ENCODE data around the gene VPS13A. TPM values are rescaled to one million over a fixed set of nuclear protein-coding genes. Genes with fewer than 3 reads are reported as not detected.
A peak's percentile ranks its signal among the peaks of the same experiment; 100 is the strongest.

VPS13A gene
- total RNA-seq (2014; rRNA removed; shearing (Covaris generic)) (22.8 and 27.0 TPM in 2 replicates), total RNA-seq (2022) (44.6 and 52.6 TPM in 2 replicates), Bru-seq, nascent RNA (percentile 80 among the genes with signal in this experiment), BruChase-seq, experiment 1, labeled RNA remaining after a 6-hour chase (percentile 77 among the genes with signal in this experiment), BruChase-seq, experiment 2, labeled RNA remaining after a 2-hour chase (percentile 77 among the genes with signal in this experiment)
- long read RNA-seq, full-length matches to known transcripts: 2 of 10 reads
- long read RNA-seq, partial matches to known transcripts: 6 of 10 reads
- long read RNA-seq, other reads (novel, unspliced or antisense): 2 of 10 reads

GRCh38 chr9:77177143-77177893 lies at the start of gene VPS13A:
VPS13A (plus strand) TSS chr9:77177534; CDS start chr9:77177705, 171 bp downstream.
- H3K36me3 ChIP-seq (ENCODE audit: insufficient read depth, low read length): no peaks in the 10 kb centered on the region
- H3K79me2 ChIP-seq (ENCODE audit: insufficient read depth, low read depth, low read length): peaks cover 44% of the 10 kb centered on the region
- POLR2A ChIA-PET: interaction anchor here (0.5 to 1.0 kb wide), 3 partner anchors 155 to 1484 kb away, joined by 3 read pairs; no protein-coding TSS in a partner anchor
- peak within 1 kb of the TSS; percentile 81 for H3K4me2 ChIP-seq (ENCODE audit: low read length)
- H3K9me2 ChIP-seq (ENCODE audit: insufficient read depth, low read length): no peaks in the 10 kb centered on the region
- peak; percentile 93 for DNase-seq (ENCODE audit: low spot score)
- intact Hi-C loops (cut with micrococcal nuclease; ENCODE audit: unreplicated experiment): loop anchor here (5.0 to 10.0 kb wide), 4 partner anchors 785 to 1120 kb away; partner anchors contain the start of genes CEP78, PSAT1 and RFK
- peak within 1 kb of the TSS; percentile 58 for H3K27ac ChIP-seq (ENCODE audit: low read depth, low read length, poor library complexity, severe bottlenecking)
- peaks cover 27% of the 10 kb centered on the region for H3K4me1 ChIP-seq (ENCODE audit: insufficient read depth, low read length, poor library complexity, severe bottlenecking)
- H2AFZ ChIP-seq (ENCODE audit: low read length): peak within 1 kb of the TSS; percentile 99
- CTCF ChIA-PET (ENCODE audit: unreplicated experiment): no interaction called here
- H3K4me3 ChIP-seq (ENCODE audit: low read depth, low read length, poor library complexity, severe bottlenecking): peak within 1 kb of the TSS; percentile 86
- peaks cover 17% of the 10 kb centered on the region; the same call in 1 of the 2 replicates for H4K20me1 ChIP-seq (ENCODE audit: insufficient read depth, low read length)
- no peak for TF ChIP-seq EZH2phosphoT487 (IDR thresholded peaks at IDR 0.05; ENCODE audit: borderline replicate concordance, low read depth, low read length)
- peak; percentile 42; the same call in 1 of the 2 replicates for TF ChIP-seq CTCF (conservative IDR thresholded peaks at IDR 0.05; ENCODE audit: low read length)
- no peaks in the 10 kb centered on the region for H3K9me3 ChIP-seq (ENCODE audit: low read length)
- no TSS peak for BruUV-seq (replicated peaks)

GRCh38 chr9:77128125-77128789 lies 49.1 kb upstream of the VPS13A start:
- no peaks in the 10 kb centered on the region for H3K9me2 ChIP-seq (ENCODE audit: insufficient read depth, low read length)
- no TSS peak for BruUV-seq (replicated peaks)
- intact Hi-C loops (cut with micrococcal nuclease; ENCODE audit: unreplicated experiment): no loop called here
- no peak overlapping the region for H3K27ac ChIP-seq (ENCODE audit: low read depth, low read length, poor library complexity, severe bottlenecking)
- no peaks in the 10 kb centered on the region for H3K9me3 ChIP-seq (ENCODE audit: low read length)
- H3K36me3 ChIP-seq (ENCODE audit: insufficient read depth, low read length): no peaks in the 10 kb centered on the region
- no peak for DNase-seq (ENCODE audit: low spot score)
- H3K79me2 ChIP-seq (ENCODE audit: insufficient read depth, low read depth, low read length): no peaks in the 10 kb centered on the region
- no peak overlapping the region for H3K4me2 ChIP-seq (ENCODE audit: low read length)
- H3K4me1 ChIP-seq (ENCODE audit: insufficient read depth, low read length, poor library complexity, severe bottlenecking): no peaks in the 10 kb centered on the region
- no peak overlapping the region for H2AFZ ChIP-seq (ENCODE audit: low read length)
- ChIA-PET POLR2A (interaction anchor here (1.0 kb wide), 1 partner anchor 30 kb away, joined by 3 read pairs; no protein-coding TSS in a partner anchor), CTCF (ENCODE audit: unreplicated experiment) (no interaction called here)
- TF ChIP-seq CTCF (conservative IDR thresholded peaks at IDR 0.05; ENCODE audit: low read length): no peak
- no peak for TF ChIP-seq EZH2phosphoT487 (IDR thresholded peaks at IDR 0.05; ENCODE audit: borderline replicate concordance, low read depth, low read length)
- H4K20me1 ChIP-seq (ENCODE audit: insufficient read depth, low read length): no peaks in the 10 kb centered on the region
- H3K4me3 ChIP-seq (ENCODE audit: low read depth, low read length, poor library complexity, severe bottlenecking): no peak overlapping the region
